K562 (cell line): ENCODE results near the gene SLC37A2. TPM values are rescaled to one million over a fixed set of nuclear protein-coding genes. Genes with fewer than 3 reads are reported as not detected.

ENCODE experiments used
- ATAC-seq: fragments of 200-7000 bp; cut with Tn5 transposase; 3 replicates; pipeline ENCODE4 v1.9.1; 2020; ENCODE audit warnings: moderate library complexity
- BruUV-seq: library from RNA; stranded (reverse); fragments of 400-500 nt; replicated peaks from 2 replicates; lab custom pipeline; 2021; lab: Mats Ljungman, UMichigan
- CTCF ChIA-PET: fragments of 300-600 bp; formaldehyde crosslinking; extraction: SDS; loops from one replicate; lab custom pipeline; 2021; ENCODE audit warnings: low intra/inter-chr PET ratio; lab: Yijun Ruan, JAX
- POLR2A ChIA-PET: fragments of 300-600, 350-650 bp; sonication (Branson Sonifier 250); formaldehyde crosslinking; extraction: SDS; loops from one replicate; lab custom pipeline; 2021; ENCODE audit warnings: antibody characterized with exemption, inconsistent platforms; lab: Yijun Ruan, JAX
- DNase-seq, 4 experiments: peaks; one replicate each; pipeline versions ENCODE4 v3.0.0 to v3.0.0-alpha.2; 2011 to 2018; ENCODE audit warnings: low spot score in 3 of 4, mixed read lengths in 3 of 4; ENCODE audit errors: extremely low read depth in 1 of 4
- FAIRE-seq: peaks from 2 replicates; lab custom pipeline; 2011; peaks lifted over from hg19 to GRCh38; lab: Jason Lieb, UNC
- H2AFZ ChIP-seq: 2 replicates; pipeline ENCODE4 v1.6.0; 2011; ENCODE audit warnings: low read depth, low read length, control low read depth, inconsistent platforms
- H3K27ac ChIP-seq: fragments of 200-600 bp; 3 replicates; pipeline ENCODE4 v1.8.0; 2011; ENCODE audit warnings: low read depth, mild to moderate bottlenecking, control low read depth, inconsistent platforms, low read length, moderate library complexity, mixed read lengths; ENCODE audit errors: extremely low read depth
- H3K27me3 ChIP-seq, 2 experiments: fragments of 300-600 bp in 1 of 2; 2 replicates in 1 of 2; 3 replicates in 1 of 2; pipeline versions ENCODE4 v1.6.0 to v1.8.0; 2011; ENCODE audit warnings: inconsistent platforms in 2 of 2, low read length in 2 of 2, mild to moderate bottlenecking in 1 of 2, mixed read lengths in 1 of 2, moderate library complexity in 1 of 2; ENCODE audit not compliant: control insufficient read depth in 2 of 2, insufficient read depth in 2 of 2
- H3K36me3 ChIP-seq: fragments of 300-600 bp; 3 replicates; pipeline ENCODE4 v1.8.0; 2011; ENCODE audit warnings: mild to moderate bottlenecking, low read length, inconsistent platforms; ENCODE audit not compliant: control insufficient read depth, insufficient read depth
- H3K4me1 ChIP-seq, 2 experiments: fragments of 200-600 bp in 1 of 2; replicated peaks in 1 of 2; 2 replicates in 1 of 2; 3 replicates in 1 of 2; pipeline versions ENCODE4 v1.5.1 to v1.8.0; 2011; ENCODE audit warnings: inconsistent platforms in 2 of 2, low read length in 2 of 2, mild to moderate bottlenecking in 1 of 2, mixed read lengths in 1 of 2, moderate library complexity in 1 of 2; ENCODE audit not compliant: control insufficient read depth in 2 of 2, insufficient read depth in 2 of 2
- H3K4me2 ChIP-seq: 2 replicates; pipeline ENCODE4 v1.6.1; 2011; ENCODE audit warnings: low read length, control low read depth, inconsistent platforms, mixed read lengths; ENCODE audit not compliant: insufficient read depth
- H3K4me3 ChIP-seq: fragments of 200-600 bp; sonication (generic), shearing (Covaris generic); 2 replicates; pipeline ENCODE4 v1.5.1; 2016; ENCODE audit warnings: control low read depth, inconsistent platforms
- H3K79me2 ChIP-seq: fragments of 200-600 bp; 3 replicates; pipeline ENCODE4 v1.8.0; 2011; ENCODE audit warnings: low read length, inconsistent platforms; ENCODE audit not compliant: control insufficient read depth, insufficient read depth
- H3K9ac ChIP-seq, 2 experiments: 2 replicates each; pipeline versions ENCODE4 v1.6.0 to v1.6.1; 2011; ENCODE audit warnings: low read depth in 2 of 2, low read length in 2 of 2, control low read depth in 1 of 2, inconsistent platforms in 1 of 2, mild to moderate bottlenecking in 1 of 2, mixed read lengths in 1 of 2; ENCODE audit not compliant: insufficient read depth in 1 of 2
- H3K9me1 ChIP-seq: one replicate; pipeline ENCODE4 v1.6.0; 2011; ENCODE audit warnings: inconsistent platforms, mild to moderate bottlenecking, low read length, moderate library complexity; ENCODE audit not compliant: control insufficient read depth, insufficient read depth
- H3K9me3 ChIP-seq: replicated peaks from 2 replicates; pipeline ENCODE4 v1.5.1; 2011; ENCODE audit warnings: low read depth, low read length, inconsistent platforms; ENCODE audit not compliant: control insufficient read depth, insufficient read depth
- H4K20me1 ChIP-seq: replicated peaks from 2 replicates; pipeline ENCODE4 v1.6.1; 2011; ENCODE audit warnings: low read length, inconsistent platforms, mixed read lengths; ENCODE audit not compliant: control insufficient read depth, insufficient read depth
- ADNP ChIP-seq: fragments of 200-800 bp; sonication (Bioruptor generic); IDR thresholded peaks from 2 replicates; pipeline ENCODE4 v1.6.1; 2016; ENCODE audit warnings: missing genetic modification characterization, missing compliant biosample characterization
- ARID3B ChIP-seq: fragments of 250-450 bp; sonication (Bioruptor Pico); IDR thresholded peaks from 2 replicates; pipeline ENCODE4 v1.4.0; 2020; ENCODE audit warnings: borderline replicate concordance
- PREB ChIP-seq: sonication (generic); formaldehyde crosslinking; IDR thresholded peaks from 2 replicates; pipeline ENCODE4 v1.8.1; 2023; ENCODE audit warnings: mild to moderate bottlenecking, missing genetic modification reagents
- ZBTB12 ChIP-seq: fragments of 250-450 bp; sonication (Bioruptor Pico); IDR thresholded peaks from 2 replicates; pipeline ENCODE4 v1.4.0; 2020
- ZBTB33 ChIP-seq: sonication (generic); formaldehyde crosslinking; IDR thresholded peaks from 2 replicates; pipeline ENCODE4 v1.8.1; 2023; ENCODE audit warnings: mild to moderate bottlenecking, missing genetic modification reagents
- ZNF655 ChIP-seq: fragments of 250-450 bp; sonication (Bioruptor Pico); IDR thresholded peaks from 2 replicates; pipeline ENCODE4 v1.5.0; 2021
- ZNF76 ChIP-seq: fragments of 250-450 bp; sonication (Bioruptor Pico); IDR thresholded peaks from 2 replicates; pipeline ENCODE4 v1.4.0; 2020; ENCODE audit warnings: mild to moderate bottlenecking, moderate library complexity, borderline replicate concordance
- WGBS: fragments of 100-300 bp; shearing (Covaris generic); methylation state at CpG from one replicate; pipeline ENCODE4 v1.1.6; 2016; ENCODE audit warnings: low coverage, mixed read lengths; ENCODE audit not compliant: insufficient coverage; ENCODE audit errors: missing lambda C conversion rate; 5-methylcytosine and 5-hydroxymethylcytosine counted together
- in situ Hi-C: fragments of 300-500 bp; cut with MboI; formaldehyde crosslinking; loops from 4 replicates; pipeline ENCODE4 v1.15.0; 2018; ENCODE audit warnings: inconsistent platforms, mixed read lengths
- intact Hi-C: fragments of 100-400 bp; cut with micrococcal nuclease; formaldehyde crosslinking; loops from 2 replicates; pipeline ENCODE4 v1.14.2; 2022
- polyA plus RNA-seq, 8 experiments: library from polyadenylated mRNA; depleted of rRNA in 4 of 8; stranded (reverse) in 5 of 8; unstranded in 3 of 8; fragments of >200 nt; fragmentation: Nextera tagmentation in 2 of 8; fragmentation: Illumina TruSeq in 1 of 8; extraction: Ambion mirVana in 2 of 8; extraction: Trizol in 1 of 8; gene quantifications; 2 replicates each; pipeline versions ENCODE4 v1.2.1 to v1.2.3, GENCODE V29; 2011 to 2014; ENCODE audit warnings: inconsistent platforms in 1 of 8, missing spikeins in 1 of 8
- total RNA-seq, 7 experiments: library from RNA; depleted of rRNA in 6 of 7; stranded (reverse); fragments of >200 nt in 6 of 7; fragmentation: Illumina TruSeq in 2 of 7; extraction: Trizol in 2 of 7; gene quantifications; 2 replicates each; pipeline versions ENCODE4 v1.2.1 to v1.2.3, GENCODE V29; 2011 to 2021; ENCODE audit warnings: low replicate concordance in 1 of 7

SLC37A2 gene
- total and polyA plus RNA-seq, 9 of the 15 experiments (the other 6 are each of a cell fraction or from before 2014, with no cell fraction given) = 0.01 to 1.2 (median 0.52) TPM

- H2AFZ ChIP-seq = no peak overlapping the region
- no TSS peak for BruUV-seq
- no peak overlapping the region for H3K4me3 ChIP-seq
- H3K79me2 ChIP-seq = no peaks in the 10 kb centered on the region
- no peaks in the 10 kb centered on the region for H3K9me1 ChIP-seq
- POLR2A ChIA-PET = interaction anchor here (0.6 kb wide), 1 partner anchor 624 kb away, joined by 4 read pairs; no protein-coding TSS in a partner anchor
- CTCF ChIA-PET = no interaction called here
- FAIRE-seq (no peak), ATAC-seq (no peak)
- no peaks in the 10 kb centered on the region for H4K20me1 ChIP-seq
- intact Hi-C loops = no loop called here
- H3K36me3 ChIP-seq = no peaks in the 10 kb centered on the region
- H3K27ac ChIP-seq = no peak overlapping the region
- no peak overlapping the region for H3K9ac ChIP-seq
- H3K27me3 ChIP-seq = no peaks in the 10 kb centered on the region
- H3K4me1 ChIP-seq = no peaks in the 10 kb centered on the region; a peak in 1 of 5 replicates
- no peaks in the 10 kb centered on the region for H3K9me3 ChIP-seq
- no peak for TF ChIP-seq ZBTB33 (CRISPR knock-in tag)
- no peak for TF ChIP-seq ZNF655
- no peak for TF ChIP-seq ARID3B (CRISPR knock-in tag)
- no peak for TF ChIP-seq PREB (CRISPR knock-in tag)
- TF ChIP-seq ADNP (tag) = no peak
- TF ChIP-seq ZNF76 (CRISPR knock-in tag) = no peak
- no peak for TF ChIP-seq ZBTB12 (CRISPR knock-in tag)
- TF ChIP-seq, all 486 proteins: peak for 0
- in situ Hi-C loops = no loop called here
- no peak overlapping the region for H3K4me2 ChIP-seq
- DNase-seq = no peak
- 37% methylated on average over 8 of the region's 8 CpGs for WGBS
These were observed 21.7 kb downstream of the SLC37A2 start for GRCh38 chr11:125084761-125085231.
